NCI-H1417 (cell line): ENCODE data around the gene LRP2.

Experiments
- DNase-seq, 3 experiments: peaks; one replicate each; lab custom pipeline; 2025; lab: John Stamatoyannopoulos, UW

The LRP2 gene

DNA sequence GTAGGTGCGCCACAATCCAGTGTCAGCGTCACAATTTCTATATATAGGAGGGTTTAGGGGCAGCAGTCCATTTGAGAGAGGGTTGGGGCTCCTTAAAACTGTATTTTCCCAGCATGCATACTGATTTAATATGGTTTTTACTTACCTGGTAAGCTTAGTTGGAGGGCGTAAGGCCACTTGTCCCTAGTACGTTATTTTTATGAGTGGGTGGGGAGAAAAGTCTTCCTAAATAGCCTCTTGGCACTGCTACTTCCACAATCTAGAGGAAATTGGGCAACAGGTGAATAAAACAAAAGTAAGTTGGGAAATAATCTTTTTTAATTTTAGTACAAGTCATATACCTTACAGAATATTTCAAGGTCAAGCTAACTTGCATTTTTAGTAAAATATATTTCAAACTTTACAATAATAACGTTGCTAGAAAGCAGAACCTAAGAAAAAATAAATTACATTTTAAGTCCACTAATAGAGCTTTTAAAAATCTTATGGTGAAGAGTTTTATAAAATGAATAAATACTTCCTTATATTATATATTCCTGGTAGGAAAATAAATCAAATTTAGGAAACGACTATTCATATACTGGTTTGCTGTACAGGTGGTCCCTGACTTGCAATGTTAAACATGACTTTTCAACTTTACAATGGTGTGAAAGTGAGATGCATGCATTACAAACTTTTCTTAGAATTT is 272.1 kb downstream of the LRP2 start:
- DNase-seq, result no peak

GRCh38 chr2:169089182-169089581 is 273.2 kb downstream of the LRP2 start:
- DNase-seq, result no peak

GRCh38 chr2:169087757-169088379 is 274.5 kb downstream of the LRP2 start:
- no peak for DNase-seq

DNA sequence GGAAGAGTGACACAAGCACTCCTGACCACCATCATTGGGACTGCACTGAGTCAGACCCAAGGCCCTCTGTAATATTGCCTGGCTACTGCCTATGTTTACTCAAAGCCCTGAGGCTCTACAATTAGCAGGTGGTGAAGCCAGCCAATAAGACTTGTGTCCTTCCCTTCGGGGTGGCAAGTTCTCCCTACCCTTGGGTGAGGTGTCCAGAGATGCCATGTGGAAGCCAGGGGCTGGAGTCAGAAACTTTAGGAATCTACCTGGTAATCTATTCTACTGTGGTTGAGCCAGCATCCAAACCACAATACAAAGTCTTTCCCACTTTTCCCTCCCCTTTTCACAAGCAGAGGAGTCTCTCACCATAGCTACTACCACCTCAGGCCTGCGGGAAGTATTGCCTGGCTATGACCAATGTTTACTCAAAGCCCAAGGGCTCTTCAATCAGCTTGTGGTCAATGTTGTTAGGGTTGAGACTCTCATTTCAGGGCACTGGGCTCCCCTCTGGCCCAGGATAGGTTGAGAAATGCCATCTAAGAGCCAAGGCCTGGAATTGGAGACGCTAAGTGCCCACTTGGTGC is 275.4 kb downstream of the LRP2 start:
- DNase-seq, result peak in 1 of 3 experiments; percentile 38

GRCh38 chr2:169082995-169083394 is 279.3 kb downstream of the LRP2 start:
- DNase-seq, result no peak

DNA sequence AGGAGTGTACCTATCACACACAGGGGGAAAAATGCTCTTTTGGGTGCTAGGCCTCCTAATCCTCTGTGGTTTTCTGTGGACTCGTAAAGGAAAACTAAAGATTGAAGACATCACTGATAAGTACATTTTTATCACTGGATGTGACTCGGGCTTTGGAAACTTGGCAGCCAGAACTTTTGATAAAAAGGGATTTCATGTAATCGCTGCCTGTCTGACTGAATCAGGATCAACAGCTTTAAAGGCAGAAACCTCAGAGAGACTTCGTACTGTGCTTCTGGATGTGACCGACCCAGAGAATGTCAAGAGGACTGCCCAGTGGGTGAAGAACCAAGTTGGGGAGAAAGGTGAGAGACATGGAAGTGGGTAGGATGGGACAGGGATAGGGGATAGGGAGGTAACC is 280.8 kb downstream of the LRP2 start:
- DNase-seq, result no peak

GRCh38 chr2:169080250-169081069 is 281.9 kb downstream of the LRP2 start:
- no peak for DNase-seq

- DNase-seq, result no peak
These were observed 284.6 kb downstream of the LRP2 start for GRCh38 chr2:169077674-169078240.
